Activated gamma-delta T cell treated with Interleukin-2 at 50 U/mL for 16 hours (primary cell): Measurements from ENCODE around the gene TXNDC12.
"Not testable (repeated sequence)": the region's sequence is repeated elsewhere in the genome, so short reads cannot be mapped to it uniquely, and the experiment has no call there.

Experiments
- DNase-seq: peaks from one replicate; pipeline ENCODE4 v3.0.0-alpha.2; 2020

The TXNDC12 gene

GRCh38 chr1:52045666-52046195 lies 9.3 kb downstream of the TXNDC12 start:
- DNase-seq: not testable (repeated sequence)

- DNase-seq: no peak
Measured at GRCh38 chr1:52045236-52045635, 9.8 kb downstream of the TXNDC12 start.

DNA sequence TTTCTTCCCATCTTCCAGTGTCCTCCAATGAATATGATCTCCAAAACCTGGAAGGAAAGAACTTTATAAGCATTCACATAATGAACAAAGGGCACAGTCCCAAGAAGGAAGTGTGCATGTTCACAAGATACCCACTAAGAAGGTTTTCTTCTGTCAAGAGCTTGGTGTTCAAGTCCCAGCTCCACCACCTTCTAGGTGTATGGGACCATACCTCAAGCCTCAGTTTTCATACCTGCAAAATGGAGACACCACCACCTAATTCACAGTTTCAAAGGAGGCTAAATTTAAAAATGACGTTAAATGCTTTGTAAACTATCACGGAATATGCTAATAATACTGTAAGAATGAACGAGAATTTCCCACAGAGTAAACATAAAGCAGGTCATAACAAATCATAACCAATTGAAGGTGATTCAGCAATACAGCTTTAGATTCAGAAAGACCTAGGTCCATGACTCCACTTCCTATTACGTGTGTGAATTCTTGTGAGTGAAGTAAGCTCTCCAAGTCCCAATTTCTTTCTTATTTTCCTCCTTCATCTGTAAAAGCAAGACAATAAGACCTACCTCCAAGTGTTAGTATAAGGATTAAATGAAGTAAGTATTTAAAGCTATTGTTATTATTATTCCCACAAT lies 13.3 kb downstream of the TXNDC12 start:
- no peak for DNase-seq

DNA sequence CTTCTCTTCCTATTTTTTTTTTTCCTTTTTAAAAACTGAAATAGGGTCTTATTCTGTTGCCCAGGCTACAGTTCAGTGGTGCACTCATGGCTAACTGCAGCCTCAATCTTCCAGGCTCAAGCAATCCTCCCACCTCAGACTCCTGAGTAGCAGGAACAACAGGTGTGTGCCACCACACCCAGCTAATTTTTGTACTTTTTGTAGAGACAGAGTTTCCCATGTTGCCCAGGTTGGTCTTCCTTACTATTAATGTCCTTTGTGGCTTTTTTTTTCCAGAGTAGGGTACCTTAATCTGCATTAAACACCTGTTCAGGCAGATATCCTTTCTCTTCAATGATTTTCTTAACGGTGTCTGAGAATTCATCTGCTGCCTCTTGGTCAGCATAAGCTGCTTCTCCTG lies 17.1 kb downstream of the TXNDC12 start:
- DNase-seq: no peak

DNA sequence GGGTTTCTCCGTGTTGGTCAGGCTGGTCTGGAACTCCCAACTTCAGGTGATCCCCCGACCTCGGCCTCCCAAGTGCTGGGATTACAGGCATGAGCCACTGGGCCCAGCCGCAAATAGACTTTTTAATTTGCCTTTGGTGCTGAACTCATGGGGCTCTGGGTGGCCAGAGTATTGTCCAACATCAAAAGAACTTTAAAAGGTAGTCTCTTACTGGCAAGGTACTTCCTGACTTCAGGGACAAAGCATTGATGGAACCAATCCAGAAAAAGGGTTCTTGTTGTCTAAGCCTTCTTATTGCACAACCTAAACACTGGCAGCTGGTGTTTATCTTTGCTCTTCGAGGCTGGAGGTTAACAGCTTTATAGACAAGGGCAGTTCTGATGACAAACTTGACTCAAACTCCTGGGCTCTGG lies 17.6 kb downstream of the TXNDC12 start:
- DNase-seq: no peak

- DNase-seq: no peak
Measured at GRCh38 chr1:52034050-52034384, 21.0 kb downstream of the TXNDC12 start.

- DNase-seq: peak; percentile 85
Measured at GRCh38 chr1:52033190-52034049, 21.6 kb downstream of the TXNDC12 start, which contains the start of gene KTI12. TSS of gene KTI12 (minus strand) at chr1:52033810. CDS start at chr1:52033761, 49 bp downstream.

DNA sequence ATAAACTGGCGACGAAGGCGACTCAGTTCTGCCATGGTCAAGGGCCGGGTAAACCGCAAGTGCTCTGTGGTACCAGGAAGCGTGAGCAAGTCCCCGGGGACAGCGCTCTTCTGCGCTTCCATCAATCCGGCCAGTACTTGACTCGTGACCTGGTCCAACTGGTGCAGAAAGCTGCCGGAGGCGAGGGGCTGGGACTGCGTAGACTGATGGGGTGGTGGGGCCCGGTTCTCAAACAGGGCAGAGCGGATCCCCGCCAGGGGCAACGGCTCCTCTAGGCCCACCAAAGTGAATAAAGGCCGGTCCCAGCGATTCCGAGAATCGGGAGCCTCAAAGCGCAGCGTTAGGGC lies 22.2 kb downstream of the TXNDC12 start:
- no peak for DNase-seq

DNA sequence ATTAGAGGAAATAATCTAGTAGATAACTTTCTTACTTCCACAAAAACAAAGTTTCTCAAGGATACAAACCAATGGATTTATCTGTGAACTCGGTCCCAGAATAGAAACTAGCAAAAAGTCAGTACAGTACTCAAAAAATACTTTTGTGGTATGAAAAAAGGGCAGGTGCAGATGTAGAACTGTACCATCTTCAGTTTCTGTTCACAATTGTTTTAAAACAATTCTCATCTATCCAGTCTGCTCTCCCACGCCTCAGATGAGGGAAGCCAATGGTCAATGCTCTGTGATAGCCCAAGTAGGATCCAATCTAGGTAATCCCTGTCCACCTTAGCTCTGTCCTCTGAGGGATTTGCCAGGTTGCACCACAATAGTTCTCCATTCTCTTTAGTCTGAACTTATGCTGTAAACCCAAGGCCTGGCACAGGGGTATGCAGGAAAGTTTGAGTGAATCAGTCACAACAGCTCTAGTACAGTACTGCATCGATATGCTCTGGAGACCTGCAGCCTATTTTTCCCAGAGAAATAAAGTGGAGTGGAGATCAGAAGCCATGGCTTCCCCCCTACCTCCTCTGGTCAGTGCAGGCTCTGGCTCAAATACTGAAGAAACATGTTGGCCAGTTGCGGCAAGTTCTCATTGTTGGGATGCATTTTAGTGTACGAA lies 22.7 kb downstream of the TXNDC12 start:
- DNase-seq: no peak

DNA sequence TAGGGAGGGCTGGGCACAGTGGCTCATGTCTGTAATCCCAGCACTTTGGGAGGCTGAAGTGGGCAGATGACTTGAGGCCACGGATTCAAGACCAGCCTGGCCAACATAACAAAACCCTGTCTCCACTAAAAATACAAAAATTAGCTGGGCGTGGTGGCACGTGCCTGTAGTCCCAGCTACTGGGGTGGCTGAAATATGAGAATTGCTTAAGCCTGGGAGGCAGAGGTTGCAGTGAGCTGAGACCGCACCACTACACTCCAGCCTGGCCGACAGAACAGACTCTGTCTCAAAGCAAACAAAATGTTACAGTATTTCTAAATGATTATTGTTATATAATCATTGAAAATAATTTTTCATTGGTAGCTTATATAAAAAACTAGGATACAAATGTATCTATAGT lies 26.2 kb downstream of the TXNDC12 start:
- DNase-seq: not testable (repeated sequence)

- no peak for DNase-seq
Measured at GRCh38 chr1:52028328-52028727, 26.7 kb downstream of the TXNDC12 start.

DNA sequence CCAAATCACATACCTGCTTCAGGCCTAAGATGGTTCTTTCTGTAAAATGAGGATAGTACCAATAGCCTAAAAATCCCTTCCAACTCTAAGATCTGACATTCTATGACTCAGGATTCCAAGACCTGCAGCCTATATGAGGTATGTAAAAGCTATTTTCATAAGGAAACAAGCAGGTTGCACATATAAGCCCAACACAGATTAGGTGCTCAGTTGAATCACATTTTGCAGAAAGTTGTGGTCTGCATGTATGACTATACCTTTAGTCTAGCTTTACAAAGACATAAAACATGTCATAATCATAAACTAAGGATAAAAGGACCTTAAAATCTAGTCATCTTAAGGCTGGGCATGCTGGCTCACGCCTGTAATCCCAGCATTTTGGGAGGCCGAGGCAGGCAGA lies 28.7 kb downstream of the TXNDC12 start:
- no peak for DNase-seq

DNA sequence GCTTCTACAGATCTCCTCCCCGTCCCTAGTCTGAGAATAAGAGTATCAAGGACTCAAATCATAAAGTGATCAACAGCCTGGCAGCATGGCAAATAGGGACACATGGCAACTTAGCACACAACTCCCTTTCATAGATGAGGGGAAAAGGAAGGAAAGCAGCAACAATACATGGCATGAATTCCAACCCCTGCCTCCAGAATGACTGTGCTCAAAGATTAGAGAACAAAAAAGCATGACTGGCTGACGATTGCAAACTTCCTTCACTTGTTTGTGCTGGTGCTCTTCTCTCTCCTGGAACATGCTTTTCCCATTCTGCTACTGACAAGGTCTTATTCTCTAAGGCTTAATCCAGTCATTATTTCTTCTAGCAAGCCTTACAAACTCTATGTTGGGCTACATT lies 32.9 kb downstream of the TXNDC12 start:
- no peak for DNase-seq

GRCh38 chr1:52008071-52008809 lies 46.8 kb downstream of the TXNDC12 start:
- DNase-seq: no peak

GRCh38 chr1:52007215-52008002 lies 47.6 kb downstream of the TXNDC12 start:
- DNase-seq: no peak

DNA sequence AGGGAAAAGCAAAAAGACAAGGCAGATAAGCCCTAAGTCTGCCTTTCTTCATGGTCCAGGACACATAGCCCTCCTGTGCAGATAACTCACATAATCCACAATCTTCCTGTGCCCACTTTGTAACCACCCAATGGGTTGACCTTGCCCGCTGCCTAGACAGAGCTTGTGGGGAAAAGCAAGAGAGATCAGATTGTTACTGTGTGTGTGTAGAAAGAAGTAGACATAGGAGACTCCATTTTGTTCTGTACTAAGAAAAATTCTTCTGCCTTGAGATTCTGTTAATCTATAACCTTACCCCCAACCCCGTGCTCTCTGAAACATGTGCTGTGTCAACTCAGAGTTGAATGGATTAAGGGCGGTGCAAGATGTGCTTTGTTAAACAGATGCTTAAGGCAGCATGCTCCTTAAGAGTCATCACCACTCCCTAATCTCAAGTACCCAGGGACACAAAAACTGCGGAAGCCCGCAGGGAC lies 48.9 kb downstream of the TXNDC12 start:
- DNase-seq: not testable (repeated sequence)

DNA sequence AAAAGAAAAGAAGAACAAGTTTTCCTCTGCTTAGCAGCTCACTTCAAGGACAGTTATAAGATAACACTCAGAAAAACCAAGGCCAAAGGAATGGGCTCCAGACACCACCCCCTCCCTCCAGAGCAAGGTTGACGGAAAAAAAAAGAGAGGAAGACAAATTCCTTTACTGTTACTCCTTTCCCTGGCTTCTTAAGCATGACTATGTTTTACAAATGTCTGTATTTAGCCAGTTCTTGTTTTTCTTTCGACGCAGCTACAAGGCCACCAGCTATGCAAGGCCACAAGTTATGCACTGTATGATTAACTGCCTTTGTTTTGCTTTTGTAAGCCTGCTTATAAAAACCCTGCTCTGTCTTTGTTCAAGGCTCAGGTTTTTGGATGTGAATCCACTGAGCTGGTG lies 49.4 kb downstream of the TXNDC12 start:
- not testable (repeated sequence) for DNase-seq

DNA sequence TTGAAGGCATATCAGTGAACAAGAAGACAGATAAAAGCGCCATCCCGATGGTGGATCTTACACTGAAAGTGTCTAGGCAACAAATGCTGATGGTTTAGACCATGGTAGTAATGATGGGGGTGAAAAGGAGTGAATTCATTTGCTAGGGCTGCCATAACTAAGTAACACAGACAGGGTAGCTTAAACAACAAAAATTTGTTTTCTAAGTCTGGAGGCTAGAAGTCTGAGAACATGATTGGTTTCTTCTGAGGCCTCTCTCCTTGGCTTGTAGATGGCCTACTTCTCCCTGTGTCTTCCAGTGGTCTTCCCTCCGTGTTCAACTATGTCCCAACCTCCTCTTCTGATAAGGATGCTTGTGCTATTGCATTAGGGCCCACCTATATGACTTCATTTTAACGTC lies 51.1 kb downstream of the TXNDC12 start:
- DNase-seq: no peak

GRCh38 chr1:52002038-52002917 lies 52.7 kb downstream of the TXNDC12 start:
- DNase-seq: peak; percentile 53

- DNase-seq: no peak
Measured at GRCh38 chr1:51998701-51999100, 56.3 kb downstream of the TXNDC12 start.

DNA sequence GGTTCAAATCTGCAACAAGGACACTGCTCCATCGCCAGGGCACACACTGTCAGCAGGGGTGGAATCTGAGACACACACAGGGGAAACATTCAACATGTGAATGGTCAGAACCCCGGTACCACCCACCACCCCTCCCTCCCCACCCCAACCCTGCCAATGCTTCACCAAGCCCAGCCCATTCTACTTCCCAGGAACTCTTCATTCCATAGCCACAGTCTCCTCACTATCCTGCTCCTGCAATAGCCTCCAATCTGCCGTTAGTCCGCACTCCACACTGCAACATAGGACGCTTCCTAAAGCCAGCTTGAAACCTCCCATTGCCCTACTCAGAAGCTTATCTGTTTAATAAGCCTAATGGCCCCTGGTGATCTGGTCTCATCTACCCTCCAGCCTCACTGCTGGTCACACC lies 57.0 kb downstream of the TXNDC12 start:
- DNase-seq: no peak
